PC-9 (cell line): ENCODE data around the gene EPHB2. TPM values are rescaled to one million over a fixed set of nuclear protein-coding genes. Genes with fewer than 3 reads are reported as not detected.

Experiments used
- BruUV-seq: library from RNA; stranded (reverse); fragments of 400-500 nt; replicated peaks from 2 replicates; lab custom pipeline; 2021; lab: Mats Ljungman, UMichigan
- CTCF ChIA-PET: fragments of 300-600 bp; sonication (Branson Sonifier 250); formaldehyde crosslinking; loops from one replicate; lab custom pipeline; 2022; ENCODE audit warnings: antibody characterized with exemption; lab: Charles Lee
- POLR2A ChIA-PET: fragments of 300-600 bp; sonication (Branson Sonifier 250); formaldehyde crosslinking; loops from one replicate; lab custom pipeline; 2022; ENCODE audit warnings: antibody characterized with exemption; ENCODE audit not compliant: unreplicated experiment; lab: Charles Lee
- DNase-seq, 2 experiments: peaks; one replicate each; pipeline versions ENCODE4 v3.0.0 to v3.0.0-alpha.2; 2015 to 2022; ENCODE audit warnings: mixed read lengths in 1 of 2
- H2AFZ ChIP-seq: fragments of 200-600 bp; sonication (generic); 2 replicates; pipeline ENCODE4 v1.8.1; 2017; ENCODE audit warnings: antibody characterized with exemption
- H3F3A ChIP-seq: fragments of 200-600 bp; sonication (generic); 2 replicates; pipeline ENCODE4 v1.8.1; 2017; ENCODE audit warnings: antibody characterized with exemption, mild to moderate bottlenecking, low read depth; ENCODE audit not compliant: insufficient read depth
- H3K27ac ChIP-seq: fragments of 200-600 bp; sonication (generic); 2 replicates; pipeline ENCODE4 v1.6.1; 2016; ENCODE audit warnings: mixed run types
- H3K27me3 ChIP-seq: fragments of 200-600 bp; sonication (generic); 2 replicates; pipeline ENCODE4 v1.6.1; 2016; ENCODE audit warnings: low read depth, mixed run types; ENCODE audit not compliant: insufficient read depth
- H3K36me3 ChIP-seq: fragments of 200-600 bp; sonication (generic); 2 replicates; pipeline ENCODE4 v1.6.1; 2016; ENCODE audit warnings: low read depth, mixed run types
- H3K4me1 ChIP-seq: fragments of 200-600 bp; sonication (generic); replicated peaks from 2 replicates; pipeline ENCODE4 v1.6.1; 2016; ENCODE audit warnings: mixed run types; ENCODE audit not compliant: insufficient read depth
- H3K4me2 ChIP-seq: fragments of 200-600 bp; sonication (generic); 2 replicates; pipeline ENCODE4 v1.6.1; 2017; ENCODE audit warnings: mixed run types
- H3K4me3 ChIP-seq: fragments of 200-600 bp; sonication (generic); 2 replicates; pipeline ENCODE4 v1.6.1; 2016; ENCODE audit warnings: mixed run types
- H3K79me2 ChIP-seq: fragments of 200-600 bp; sonication (generic); 2 replicates; pipeline ENCODE4 v1.6.1; 2017; ENCODE audit warnings: low read depth, mixed run types
- H3K9me2 ChIP-seq: fragments of 200-600 bp; sonication (generic); 2 replicates; pipeline ENCODE4 v1.8.1; 2017; ENCODE audit warnings: mild to moderate bottlenecking; ENCODE audit not compliant: insufficient read depth
- H3K9me3 ChIP-seq: fragments of 200-600 bp; sonication (generic); 2 replicates; pipeline ENCODE4 v1.8.1; 2016; ENCODE audit warnings: low read depth; ENCODE audit not compliant: insufficient read depth
- H4K20me1 ChIP-seq: fragments of 200-600 bp; sonication (generic); 2 replicates; pipeline ENCODE4 v1.8.1; 2017; ENCODE audit not compliant: insufficient read depth
- EZH2 ChIP-seq: fragments of 200-600 bp; sonication (generic); IDR thresholded peaks from 2 replicates; pipeline ENCODE4 v1.8.0; 2017; ENCODE audit warnings: antibody characterized with exemption, low read depth
- intact Hi-C: fragments of 100-400 bp; cut with micrococcal nuclease; formaldehyde crosslinking; loops from one replicate; pipeline ENCODE4 v1.10.0; 2022; ENCODE audit not compliant: unreplicated experiment
- total RNA-seq: library from RNA; stranded (reverse); gene quantifications from 2 replicates; pipeline ENCODE4 v1.2.3, GENCODE V29; 2021
- TF ChIP-seq, protein P1 (sequence below): fragments of 200-600 bp; sonication (generic); conservative IDR thresholded peaks from 2 replicates; pipeline ENCODE4 v1.6.1; 2017; ENCODE audit warnings: mixed run types, antibody characterized with exemption, mild to moderate bottlenecking, moderate library complexity

Gene EPHB2
- total RNA-seq, 1 experiment from 2014 or later, result 26.7 TPM

DNA sequence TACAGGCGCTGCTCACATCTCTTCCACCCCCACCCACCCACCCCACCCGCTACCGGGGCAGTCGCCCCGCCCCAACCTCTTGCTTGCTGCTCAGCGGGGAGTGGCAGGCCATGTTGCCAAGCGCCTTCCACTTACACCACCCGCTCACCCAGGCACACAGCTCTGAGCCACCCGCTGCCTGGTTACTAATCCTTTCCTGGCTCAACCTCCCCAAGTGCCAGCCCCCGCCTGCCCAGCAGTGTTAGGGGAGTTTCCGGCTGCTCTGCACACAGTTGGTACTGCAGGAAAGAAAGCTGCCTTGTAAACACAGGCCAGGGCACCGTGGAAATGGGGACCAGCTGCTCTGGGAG is 205.8 kb downstream of the EPHB2 start:
- Histone ChIP-seq H4K20me1 (no peaks in the 10 kb centered on the region), H3K4me3 (no peak overlapping the region), H3K9me2 (no peaks in the 10 kb centered on the region), H3K4me2 (no peak overlapping the region), H3K36me3 (no peaks in the 10 kb centered on the region), H3K4me1 (no peaks in the 10 kb centered on the region), H3F3A (no peaks in the 10 kb centered on the region), H2AFZ (no peak overlapping the region), H3K27ac (no peak overlapping the region), H3K9me3 (no peaks in the 10 kb centered on the region), H3K27me3 (no peaks in the 10 kb centered on the region), H3K79me2 (no peaks in the 10 kb centered on the region)
- no peak for DNase-seq
- no TSS peak for BruUV-seq
- ChIA-PET CTCF (no interaction called here), POLR2A (no interaction called here)
- TF ChIP-seq EZH2, result no peak
- TF ChIP-seq, protein P1, sequence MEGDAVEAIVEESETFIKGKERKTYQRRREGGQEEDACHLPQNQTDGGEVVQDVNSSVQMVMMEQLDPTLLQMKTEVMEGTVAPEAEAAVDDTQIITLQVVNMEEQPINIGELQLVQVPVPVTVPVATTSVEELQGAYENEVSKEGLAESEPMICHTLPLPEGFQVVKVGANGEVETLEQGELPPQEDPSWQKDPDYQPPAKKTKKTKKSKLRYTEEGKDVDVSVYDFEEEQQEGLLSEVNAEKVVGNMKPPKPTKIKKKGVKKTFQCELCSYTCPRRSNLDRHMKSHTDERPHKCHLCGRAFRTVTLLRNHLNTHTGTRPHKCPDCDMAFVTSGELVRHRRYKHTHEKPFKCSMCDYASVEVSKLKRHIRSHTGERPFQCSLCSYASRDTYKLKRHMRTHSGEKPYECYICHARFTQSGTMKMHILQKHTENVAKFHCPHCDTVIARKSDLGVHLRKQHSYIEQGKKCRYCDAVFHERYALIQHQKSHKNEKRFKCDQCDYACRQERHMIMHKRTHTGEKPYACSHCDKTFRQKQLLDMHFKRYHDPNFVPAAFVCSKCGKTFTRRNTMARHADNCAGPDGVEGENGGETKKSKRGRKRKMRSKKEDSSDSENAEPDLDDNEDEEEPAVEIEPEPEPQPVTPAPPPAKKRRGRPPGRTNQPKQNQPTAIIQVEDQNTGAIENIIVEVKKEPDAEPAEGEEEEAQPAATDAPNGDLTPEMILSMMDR, result no peak
- intact Hi-C loops, result no loop called here

DNA sequence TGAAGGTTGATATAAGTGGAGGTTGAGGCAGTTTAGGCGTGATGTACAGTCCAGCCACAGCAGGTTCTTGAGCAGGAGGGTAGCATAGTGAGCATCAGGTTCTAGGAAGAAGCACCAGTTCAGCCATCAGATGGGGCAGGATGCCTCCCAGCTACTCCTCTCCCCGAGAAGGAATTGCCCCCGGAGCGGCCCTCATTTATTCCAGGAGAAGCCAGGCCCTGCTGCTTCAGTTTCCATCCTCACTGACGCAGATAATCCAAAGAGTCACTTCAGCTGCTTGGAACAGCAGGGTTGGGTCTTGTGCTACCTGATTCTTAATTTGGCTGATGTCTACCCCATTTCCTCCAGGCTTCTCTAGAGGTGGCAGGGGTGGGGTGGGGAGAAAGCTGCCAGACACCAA is 207.3 kb downstream of the EPHB2 start:
- Histone ChIP-seq H3K4me3 (no peak overlapping the region), H3K79me2 (no peaks in the 10 kb centered on the region), H4K20me1 (no peaks in the 10 kb centered on the region), H3K27ac (no peak overlapping the region), H2AFZ (no peak overlapping the region), H3K4me2 (no peak overlapping the region), H3K27me3 (no peaks in the 10 kb centered on the region), H3K36me3 (no peaks in the 10 kb centered on the region), H3F3A (no peaks in the 10 kb centered on the region), H3K9me2 (no peaks in the 10 kb centered on the region), H3K9me3 (no peaks in the 10 kb centered on the region), H3K4me1 (no peaks in the 10 kb centered on the region)
- BruUV-seq, result no TSS peak
- ChIA-PET POLR2A (no interaction called here), CTCF (no interaction called here)
- intact Hi-C loops, result no loop called here
- DNase-seq, result no peak
- no peak for TF ChIP-seq EZH2
- TF ChIP-seq, protein P1, result no peak

DNA sequence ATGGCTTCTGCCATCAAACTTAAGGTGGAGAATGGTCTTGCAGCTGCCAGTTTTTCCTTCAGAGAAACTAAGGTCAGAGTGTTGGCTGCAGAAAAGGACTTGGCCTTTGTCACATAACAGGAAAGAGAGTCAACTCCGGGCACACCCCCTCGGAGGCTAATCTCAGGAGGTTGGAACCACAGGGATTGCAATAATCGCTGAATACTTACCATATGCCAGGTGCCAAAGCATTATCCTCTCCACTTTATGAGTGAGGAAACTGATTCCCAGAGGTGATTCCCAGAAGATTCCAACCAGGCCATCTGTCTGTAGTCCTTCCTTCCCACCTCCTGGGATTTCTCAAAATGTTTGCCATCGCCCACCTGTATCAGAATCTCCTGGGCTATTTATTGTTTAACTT is 208.0 kb downstream of the EPHB2 start:
- H3K4me1 ChIP-seq, result no peaks in the 10 kb centered on the region
- no peak for DNase-seq
- H3F3A ChIP-seq, result no peaks in the 10 kb centered on the region
- no peak overlapping the region for H3K4me3 ChIP-seq
- no peaks in the 10 kb centered on the region for H4K20me1 ChIP-seq
- H2AFZ ChIP-seq, result no peak overlapping the region
- H3K79me2 ChIP-seq, result no peaks in the 10 kb centered on the region
- TF ChIP-seq EZH2, result no peak
- TF ChIP-seq, protein P1, result no peak
- H3K27ac ChIP-seq, result no peak overlapping the region
- no peak overlapping the region for H3K4me2 ChIP-seq
- ChIA-PET POLR2A (no interaction called here), CTCF (no interaction called here)
- intact Hi-C loops, result no loop called here
- H3K9me3 ChIP-seq, result no peaks in the 10 kb centered on the region
- no peaks in the 10 kb centered on the region for H3K27me3 ChIP-seq
- BruUV-seq, result no TSS peak
- H3K36me3 ChIP-seq, result no peaks in the 10 kb centered on the region
- no peaks in the 10 kb centered on the region for H3K9me2 ChIP-seq
